ENCODE data around the gene ANKFN1.

ANKFN1 gene

DNA sequence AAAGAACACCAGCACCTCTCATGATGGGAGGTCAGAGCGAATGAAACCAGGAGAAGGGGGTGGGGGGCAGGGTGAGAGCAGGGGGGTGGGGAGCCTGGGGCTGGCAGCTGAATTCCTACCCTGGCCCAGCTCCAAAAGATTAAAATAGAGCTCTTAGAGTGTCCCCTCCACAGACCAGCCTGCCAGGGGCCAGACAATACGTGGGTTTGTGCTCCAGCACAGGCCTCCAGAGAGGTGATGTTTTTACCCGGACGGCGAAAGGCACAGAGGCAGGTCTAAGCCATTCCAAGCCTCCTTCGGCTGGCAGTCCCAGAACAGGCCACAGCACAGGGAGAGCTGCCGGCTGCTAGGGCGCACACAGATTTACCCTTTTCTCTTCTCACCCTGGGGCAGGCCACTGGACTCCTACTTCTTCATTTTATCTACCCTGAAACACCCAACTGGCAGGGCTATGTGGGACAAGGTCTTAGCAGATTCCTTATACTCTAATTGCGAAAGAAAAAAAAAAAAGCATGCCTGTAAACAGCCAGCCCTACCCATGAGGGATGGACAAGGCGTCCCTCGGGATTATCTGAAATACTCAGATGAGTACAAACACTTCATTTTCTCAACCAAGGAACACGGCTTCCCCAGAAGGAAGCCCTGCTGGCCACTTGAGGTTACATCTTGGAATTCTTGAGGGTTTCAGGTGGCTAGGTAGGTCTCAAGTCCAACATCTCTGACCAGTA is 368.3 kb downstream of the ANKFN1 start:
- DNase-seq: no peak

DNA sequence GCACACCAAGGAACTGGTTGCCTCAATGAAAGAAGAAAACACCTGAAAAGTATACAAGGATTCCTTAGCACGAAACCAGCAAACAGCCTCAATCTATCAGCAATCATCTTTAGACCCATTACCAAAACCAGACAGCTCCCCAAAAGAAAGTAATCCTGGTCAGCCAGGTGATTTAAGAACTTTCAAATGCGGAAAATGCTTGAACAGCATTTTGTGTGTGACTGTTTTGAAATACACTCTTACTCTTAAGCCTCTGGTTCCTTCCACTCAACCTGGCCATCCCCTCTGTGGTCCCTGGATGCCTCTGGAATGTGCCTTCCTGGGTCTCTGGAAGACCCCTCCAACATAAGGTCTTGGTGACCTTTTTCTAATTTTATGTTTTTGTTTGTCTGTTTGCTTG is 369.8 kb downstream of the ANKFN1 start:
- no peak for DNase-seq

DNA sequence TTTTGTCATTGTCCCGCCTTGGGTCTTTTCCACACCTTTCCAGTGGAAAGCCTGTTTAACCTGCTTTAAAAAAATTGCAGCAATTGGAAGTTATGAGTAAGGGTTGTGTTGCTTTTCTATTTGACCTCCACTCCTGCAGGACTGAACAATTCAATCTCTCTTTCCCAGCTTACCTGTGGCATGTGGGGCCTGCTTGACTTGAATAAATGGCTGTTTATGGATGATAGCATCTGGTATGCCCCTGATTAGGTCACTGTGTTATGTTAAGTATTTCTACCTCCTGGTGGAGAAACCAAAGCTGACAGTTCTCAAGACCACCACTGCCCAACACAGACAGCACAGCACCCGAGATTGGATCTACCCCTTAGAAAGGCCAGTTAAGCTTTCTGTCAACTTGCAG is 375.4 kb downstream of the ANKFN1 start:
- DNase-seq: no peak

DNA sequence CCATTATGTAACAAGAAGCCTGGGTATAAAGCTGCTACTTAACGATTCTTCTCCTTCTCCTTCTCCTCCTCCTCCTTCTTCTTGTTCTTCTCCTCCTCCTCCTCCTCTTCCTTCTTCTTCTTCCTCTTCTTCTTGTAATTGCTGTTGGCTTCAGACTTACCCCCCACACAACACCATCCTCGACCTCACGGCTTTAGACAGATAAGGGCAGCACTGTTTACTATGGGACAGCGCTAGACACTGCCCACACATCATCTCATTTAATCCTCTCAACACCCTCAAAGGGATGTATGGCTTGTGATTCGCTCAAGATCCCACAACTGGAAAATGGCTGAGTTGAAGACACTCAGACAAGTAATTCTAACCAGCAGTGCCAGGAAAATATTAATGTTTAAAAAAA is 379.7 kb downstream of the ANKFN1 start:
- DNase-seq: no peak

DNA sequence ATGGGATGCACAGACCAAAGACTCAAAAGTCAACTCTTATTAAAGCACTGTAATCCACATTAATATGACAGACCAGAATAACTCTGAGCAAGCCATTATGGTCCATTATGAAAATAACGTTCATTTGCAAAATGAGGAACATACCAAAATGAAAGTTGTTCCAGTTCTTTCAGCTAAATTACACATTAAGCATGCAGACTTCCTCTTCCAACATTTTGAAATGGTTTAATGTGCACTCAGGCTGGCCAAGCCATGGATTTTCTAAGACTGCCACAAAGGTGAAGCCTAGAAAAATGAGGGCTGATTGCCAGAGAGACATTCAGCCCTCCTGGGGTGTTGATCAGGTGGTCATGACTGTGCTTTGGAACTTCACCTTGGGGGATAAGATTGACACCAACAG is 383.5 kb downstream of the ANKFN1 start:
- no peak for DNase-seq

DNA sequence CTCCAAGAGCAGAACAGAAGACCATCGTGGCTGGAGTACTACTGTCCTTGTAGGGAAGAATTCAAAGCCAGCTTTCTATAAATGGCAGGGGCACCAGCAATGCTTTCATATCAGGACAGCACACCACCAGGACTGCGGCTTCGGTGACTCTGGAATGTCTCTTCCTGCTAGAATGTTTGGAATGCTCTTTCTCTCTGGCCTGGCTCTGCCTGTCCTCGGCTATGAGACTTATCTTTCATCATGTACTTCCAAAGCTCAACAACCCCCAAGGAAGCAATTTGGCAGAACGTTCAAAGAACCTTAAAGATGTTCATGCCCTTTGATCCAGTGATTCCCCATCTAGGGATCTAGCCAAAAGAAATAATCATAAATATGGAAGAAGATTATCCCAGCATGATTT is 387.6 kb downstream of the ANKFN1 start:
- DNase-seq: no peak

DNA sequence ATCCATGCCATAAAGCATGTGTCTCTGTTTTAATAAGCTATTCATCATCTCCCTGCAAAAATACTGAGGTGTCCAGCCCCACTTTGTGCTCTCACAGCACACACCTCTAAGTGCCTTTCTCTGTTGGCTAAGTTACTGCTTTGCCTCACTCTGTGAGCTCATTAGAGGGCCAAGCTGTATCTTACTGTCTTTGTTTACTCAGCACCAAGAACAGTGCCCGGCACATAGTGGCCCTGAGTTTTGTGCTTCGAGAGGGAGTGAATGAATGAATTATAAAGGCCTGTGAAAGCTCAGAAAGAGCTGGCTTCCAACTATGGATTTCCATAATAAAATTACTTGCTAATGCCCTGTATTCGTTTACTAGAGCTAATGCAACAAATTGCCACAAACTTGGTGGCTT is 390.0 kb downstream of the ANKFN1 start:
- DNase-seq: no peak

DNA sequence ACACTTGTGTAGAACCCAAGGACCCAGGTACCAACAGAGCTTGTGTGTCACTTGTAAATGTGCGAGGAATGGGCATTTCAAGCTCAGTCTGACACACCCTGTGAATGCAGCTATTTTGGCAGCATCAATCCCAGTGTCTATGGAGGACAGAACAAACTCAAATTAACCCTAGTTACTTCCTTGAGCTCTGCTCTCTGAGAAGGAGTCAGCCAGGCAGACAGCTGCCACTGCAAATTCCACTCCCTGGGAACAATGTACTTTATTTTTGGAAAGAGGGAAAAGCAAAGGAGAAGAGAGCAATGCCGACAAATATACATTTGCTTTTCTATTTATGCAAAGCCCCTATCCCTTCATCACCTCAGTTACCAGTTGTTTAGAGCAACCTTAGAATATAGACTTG is 391.8 kb downstream of the ANKFN1 start:
- no peak for DNase-seq

DNA sequence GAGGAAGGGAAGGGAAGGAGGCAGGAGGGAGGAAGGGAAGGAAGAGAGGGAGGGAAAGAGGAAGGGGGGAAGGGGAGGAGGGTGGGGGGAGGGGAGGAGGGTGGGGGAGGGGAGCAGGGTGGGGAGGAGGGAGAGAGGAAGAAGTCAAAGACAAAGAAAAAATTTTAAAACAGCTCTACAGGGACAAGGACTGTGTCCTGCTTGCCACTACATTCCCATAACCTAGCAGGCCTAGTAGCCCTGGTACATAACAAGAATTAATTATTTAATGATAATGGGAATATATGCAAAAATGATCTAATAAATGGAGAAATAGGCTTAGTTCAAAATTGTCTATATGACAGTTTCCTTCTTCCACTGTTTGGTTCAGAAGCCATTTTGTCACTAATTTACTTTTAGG is 392.7 kb downstream of the ANKFN1 start:
- DNase-seq: no peak

DNA sequence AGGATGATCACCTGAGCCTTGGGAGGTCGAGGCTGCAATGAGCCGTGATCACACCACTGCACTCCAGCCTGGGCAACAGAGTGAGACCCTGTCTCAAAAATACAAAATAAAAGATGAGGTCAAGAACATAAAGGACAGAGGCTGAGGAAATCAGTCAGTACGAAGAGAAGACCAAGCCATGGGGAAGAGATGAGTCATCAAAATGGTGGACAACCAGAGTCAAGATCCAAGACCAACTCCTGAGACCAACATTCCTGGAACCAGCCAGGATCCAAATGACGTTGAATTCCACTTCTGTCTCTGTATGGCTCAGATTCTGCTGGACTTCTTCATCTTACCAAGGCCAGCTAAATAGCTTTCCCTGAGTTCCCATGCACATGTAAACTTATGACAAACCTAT is 395.4 kb downstream of the ANKFN1 start:
- no peak for DNase-seq

DNA sequence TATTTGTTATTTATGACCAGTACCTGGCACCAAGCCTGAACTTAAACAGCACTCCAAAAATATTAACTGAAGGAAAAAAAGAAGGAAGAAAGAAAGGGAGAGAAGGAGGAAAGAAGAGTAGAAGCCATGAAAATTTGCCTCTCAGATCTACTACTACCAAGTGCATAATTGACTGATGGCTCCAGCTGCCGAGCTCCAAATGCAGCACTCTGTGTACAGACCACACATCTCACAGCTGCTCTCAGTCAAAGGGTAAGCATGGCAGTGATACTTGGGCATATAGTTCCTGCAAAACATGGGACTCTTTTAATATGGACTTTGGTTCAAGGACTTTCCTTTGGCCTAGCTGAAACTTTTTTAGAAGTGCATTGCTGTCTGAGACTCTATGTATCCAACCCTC is 396.2 kb downstream of the ANKFN1 start:
- no peak for DNase-seq

DNA sequence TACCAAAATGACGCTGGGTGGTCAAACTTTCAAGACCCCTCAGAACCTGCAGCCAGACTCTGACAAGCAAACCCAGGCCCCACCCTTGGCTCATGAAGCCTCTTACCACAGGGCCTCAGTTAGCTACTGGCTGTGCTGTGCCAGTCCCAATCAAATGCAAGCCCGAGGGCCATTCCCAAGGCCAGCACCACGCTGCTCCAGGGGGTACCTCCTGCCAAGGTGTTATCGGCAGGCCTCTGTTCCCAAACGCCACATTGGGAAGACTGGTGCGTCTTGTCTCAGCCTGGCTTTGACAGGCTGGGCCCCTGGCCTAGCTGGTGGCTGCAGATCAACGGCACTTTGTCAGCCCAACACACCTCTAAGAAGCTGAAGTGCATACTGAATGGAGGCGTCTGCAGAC is 404.4 kb downstream of the ANKFN1 start:
- no peak for DNase-seq

DNA sequence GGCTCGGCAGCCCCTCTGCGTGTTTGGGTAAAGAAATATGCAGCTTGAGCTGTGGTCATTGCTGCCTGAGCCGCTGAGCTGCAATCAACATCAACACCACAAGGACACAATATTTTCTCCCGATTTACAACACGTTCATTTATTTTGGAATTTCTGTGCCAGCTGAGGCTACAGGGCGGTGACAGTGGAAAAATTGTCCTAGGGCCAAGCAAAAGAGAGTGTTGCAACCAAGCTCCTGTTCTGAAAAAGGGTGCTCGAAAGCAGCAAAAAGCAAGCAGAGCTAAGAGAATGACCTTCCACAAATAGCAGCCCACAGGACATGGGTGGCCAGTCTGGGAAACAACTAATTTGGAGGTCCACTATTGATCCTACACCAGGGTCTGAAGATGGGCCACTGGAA is 404.8 kb downstream of the ANKFN1 start:
- no peak for DNase-seq
